Keratinocyte (primary cell): ENCODE results near the gene PTPN6. TPM values are rescaled to one million over a fixed set of nuclear protein-coding genes. Genes with fewer than 3 reads are reported as not detected.

Experiments used
- DNase-seq: peaks from one replicate; pipeline ENCODE4 v3.0.0-alpha.2; 2011; ENCODE audit warnings: low read depth, missing footprints, low spot score
- FAIRE-seq: peaks from 2 replicates; lab custom pipeline; 2011; peaks lifted over from hg19 to GRCh38; lab: Jason Lieb, UNC
- H2AFZ ChIP-seq: 2 replicates; pipeline ENCODE4 v1.6.0; 2012; ENCODE audit warnings: low read length, control low read depth, inconsistent platforms; ENCODE audit not compliant: control insufficient read depth
- H3K27ac ChIP-seq: 2 replicates; pipeline ENCODE4 v1.5.1; 2011; ENCODE audit warnings: low read length; ENCODE audit not compliant: control insufficient read depth, insufficient read depth
- H3K27me3 ChIP-seq: 3 replicates; pipeline ENCODE4 v1.6.0; 2011; ENCODE audit warnings: low read length; ENCODE audit not compliant: control insufficient read depth, insufficient read depth; ENCODE audit errors: extremely low read depth
- H3K36me3 ChIP-seq, 2 experiments: 2 replicates in 1 of 2; 3 replicates in 1 of 2; pipeline ENCODE4 v1.5.1; 2011; ENCODE audit warnings: low read length in 2 of 2, mild to moderate bottlenecking in 1 of 2; ENCODE audit not compliant: control insufficient read depth in 2 of 2, insufficient read depth in 2 of 2; ENCODE audit errors: extremely low read depth in 1 of 2
- H3K4me1 ChIP-seq: 3 replicates; pipeline ENCODE4 v1.5.1; 2011; ENCODE audit warnings: low read length; ENCODE audit not compliant: control insufficient read depth, insufficient read depth; ENCODE audit errors: extremely low read depth
- H3K4me2 ChIP-seq: 3 replicates; pipeline ENCODE4 v1.6.0; 2011; ENCODE audit warnings: low read depth, low read length; ENCODE audit not compliant: control insufficient read depth, insufficient read depth; ENCODE audit errors: extremely low read depth
- H3K4me3 ChIP-seq, 3 experiments: fragments of 200-600 bp in 1 of 3; sonication (generic) in 1 of 3; 2 replicates in 2 of 3; 3 replicates in 1 of 3; pipeline ENCODE4 v1.5.1; 2011 to 2016; ENCODE audit warnings: low read length in 3 of 3, mild to moderate bottlenecking in 3 of 3, control low read depth in 2 of 3, inconsistent platforms in 1 of 3, low read depth in 1 of 3, mixed read lengths in 1 of 3, mixed run types in 1 of 3, moderate library complexity in 1 of 3; ENCODE audit not compliant: control insufficient read depth in 2 of 3, insufficient read depth in 2 of 3; ENCODE audit errors: extremely low read depth in 1 of 3
- H3K79me2 ChIP-seq: 2 replicates; pipeline ENCODE4 v1.6.0; 2012; ENCODE audit warnings: low read length; ENCODE audit not compliant: control insufficient read depth, insufficient read depth
- H3K9ac ChIP-seq: 3 replicates; pipeline ENCODE4 v1.6.0; 2011; ENCODE audit warnings: low read length; ENCODE audit not compliant: control insufficient read depth, insufficient read depth; ENCODE audit errors: extremely low read depth
- H3K9me1 ChIP-seq: 3 replicates; pipeline ENCODE4 v1.6.0; 2011; ENCODE audit warnings: low read length; ENCODE audit not compliant: control insufficient read depth, insufficient read depth; ENCODE audit errors: extremely low read depth
- H3K9me3 ChIP-seq: 2 replicates; pipeline ENCODE4 v1.5.1; 2012; ENCODE audit warnings: low read depth, low read length; ENCODE audit not compliant: control insufficient read depth
- H4K20me1 ChIP-seq: 3 replicates; pipeline ENCODE4 v1.6.0; 2011; ENCODE audit warnings: low read length; ENCODE audit not compliant: control insufficient read depth, insufficient read depth; ENCODE audit errors: extremely low read depth
- CTCF ChIP-seq, 3 experiments: IDR thresholded peaks in 1 of 3; conservative IDR thresholded peaks in 1 of 3; optimal IDR thresholded peaks in 1 of 3; 2 replicates in 2 of 3; 3 replicates in 1 of 3; pipeline versions ENCODE3 to v1.5.1; 2011; ENCODE audit warnings: low read length in 3 of 3, mild to moderate bottlenecking in 3 of 3, moderate library complexity in 2 of 3, control low read depth in 1 of 3, inconsistent platforms in 1 of 3; ENCODE audit not compliant: insufficient read depth in 2 of 3; ENCODE audit errors: extremely low read depth in 1 of 3
- EZH2 ChIP-seq: IDR thresholded peaks from one replicate; pipeline ENCODE4 v1.6.1; 2012; ENCODE audit warnings: inconsistent platforms, mild to moderate bottlenecking, low read length, moderate library complexity
- dilution Hi-C: fragments of 300-500 bp; cut with MboI; formaldehyde crosslinking; loops from one replicate; pipeline ENCODE4 v1.7.0; 2020; ENCODE audit warnings: low sequenced_read_pairs; ENCODE audit not compliant: extremely low pct_ligation_motif_present
- polyA plus RNA-seq, 5 experiments: library from polyadenylated mRNA; depleted of rRNA in 3 of 5; stranded (reverse) in 3 of 5; stranded (forward) in 1 of 5; unstranded in 1 of 5; fragments of >200 nt; gene quantifications; 1 replicate in 1 of 5; 2 replicates in 3 of 5; 3 replicates in 1 of 5; pipeline versions ENCODE4 v1.2.1 to v1.2.3, GENCODE V29; 2011 to 2012; ENCODE audit warnings: missing spikeins in 2 of 5, low read depth in 1 of 5, low replicate concordance in 1 of 5

PTPN6 gene
- polyA plus RNA-seq, 1 donor (not counting 4 experiments of a cell fraction or from before 2014, with no cell fraction given): 18.7 TPM

- Histone ChIP-seq H3K4me1 (peaks cover 51% of the 10 kb centered on the region), H3K9me1 (peaks cover 3% of the 10 kb centered on the region), H3K9me3 (no peaks in the 10 kb centered on the region), H2AFZ (peak overlapping the region; percentile 61), H4K20me1 (peaks cover 8% of the 10 kb centered on the region), H3K79me2 (peaks cover 49% of the 10 kb centered on the region), H3K27me3 (no peaks in the 10 kb centered on the region), H3K27ac (peak overlapping the region; percentile 95), H3K9ac (peak overlapping the region; percentile 99), H3K4me2 (peak overlapping the region; percentile 93), H3K36me3 (peaks cover 17 to 36% of the 10 kb centered on the region in 2 experiments), H3K4me3 (peak overlapping the region; percentile 80 to 94 (median 81))
- FAIRE-seq (peak; percentile 67), DNase-seq (peak; percentile 75)
- dilution Hi-C loops: no loop called here
- peak in 1 of 3 experiments; percentile 41 for TF ChIP-seq CTCF (optimal IDR thresholded peaks at IDR 0.05 in 1 of 3, IDR thresholded peaks at IDR 0.05 in 1 of 3, conservative IDR thresholded peaks at IDR 0.05 in 1 of 3; ENCODE audit: extremely low read depth in 1 of 3, insufficient read depth in 2 of 3, low read length in 3 of 3)
- TF ChIP-seq EZH2: no peak
Observed at GRCh38 chr12:6963016-6963731, 12.0 kb downstream of the PTPN6 start.

GRCh38 chr12:6963791-6964413 lies 12.7 kb downstream of the PTPN6 start:
- Histone ChIP-seq H3K9me1 (peaks cover 3% of the 10 kb centered on the region), H3K36me3 (peaks cover 23 to 43% of the 10 kb centered on the region in 2 experiments), H3K9me3 (no peaks in the 10 kb centered on the region), H3K4me3 (peak overlapping the region; percentile 80 to 94 (median 81)), H3K4me2 (peak overlapping the region; percentile 93), H2AFZ (no peak overlapping the region), H3K27me3 (no peaks in the 10 kb centered on the region), H3K4me1 (peaks cover 51% of the 10 kb centered on the region), H3K27ac (peak overlapping the region; percentile 95), H4K20me1 (peaks cover 8% of the 10 kb centered on the region), H3K79me2 (peaks cover 56% of the 10 kb centered on the region), H3K9ac (peak overlapping the region; percentile 99)
- dilution Hi-C loops: no loop called here
- DNase-seq (no peak), FAIRE-seq (no peak)
- TF ChIP-seq CTCF (optimal IDR thresholded peaks at IDR 0.05 in 1 of 3, IDR thresholded peaks at IDR 0.05 in 1 of 3, conservative IDR thresholded peaks at IDR 0.05 in 1 of 3; ENCODE audit: extremely low read depth in 1 of 3, insufficient read depth in 2 of 3, low read length in 3 of 3): no peak
- TF ChIP-seq EZH2: no peak
